RWPE2 (cell line): ENCODE measurements around the gene PRKCE.

Source experiments
- ATAC-seq: fragments of 200-7000 bp; cut with Tn5 transposase; 3 replicates; pipeline ENCODE4 v1.9.1; 2021; ENCODE audit warnings: low read depth
- DNase-seq: peaks from one replicate; pipeline ENCODE4 v3.0.0-alpha.2; 2020; ENCODE audit warnings: low spot score
- H3K27ac ChIP-seq: fragments of 450-650 bp; 2 replicates; pipeline ENCODE4 v1.5.1; 2017; ENCODE audit warnings: mild to moderate bottlenecking; ENCODE audit not compliant: poor library complexity, severe bottlenecking
- H3K27me3 ChIP-seq: fragments of 250-450 bp; sonication (Bioruptor Pico); 2 replicates; pipeline ENCODE4 v1.5.1; 2021; ENCODE audit warnings: mild to moderate bottlenecking, moderate library complexity; ENCODE audit not compliant: insufficient read depth, poor library complexity, severe bottlenecking
- H3K36me3 ChIP-seq: fragments of 250-450 bp; sonication (Bioruptor Pico); 2 replicates; pipeline ENCODE4 v1.5.1; 2020; ENCODE audit warnings: low read depth, mild to moderate bottlenecking, moderate library complexity
- H3K4me1 ChIP-seq: fragments of 250-450 bp; sonication (Bioruptor Pico); 2 replicates; pipeline ENCODE4 v1.5.1; 2021; ENCODE audit warnings: mild to moderate bottlenecking, moderate library complexity; ENCODE audit not compliant: insufficient read depth, poor library complexity, severe bottlenecking
- H3K4me3 ChIP-seq: fragments of 250-450 bp; sonication (Bioruptor Pico); 2 replicates; pipeline ENCODE4 v1.5.1; 2021; ENCODE audit warnings: mild to moderate bottlenecking, moderate library complexity; ENCODE audit not compliant: severe bottlenecking
- H3K9me3 ChIP-seq: fragments of 250-450 bp; sonication (Bioruptor Pico); 2 replicates; pipeline ENCODE4 v1.5.1; 2021; ENCODE audit warnings: mild to moderate bottlenecking, moderate library complexity; ENCODE audit not compliant: severe bottlenecking
- TF ChIP-seq, protein P1 (sequence below): fragments of 450-650 bp; IDR thresholded peaks from one replicate; pipeline ENCODE4 v1.5.1; 2017; ENCODE audit warnings: mild to moderate bottlenecking, moderate library complexity; ENCODE audit not compliant: poor library complexity, severe bottlenecking

The PRKCE gene

DNA sequence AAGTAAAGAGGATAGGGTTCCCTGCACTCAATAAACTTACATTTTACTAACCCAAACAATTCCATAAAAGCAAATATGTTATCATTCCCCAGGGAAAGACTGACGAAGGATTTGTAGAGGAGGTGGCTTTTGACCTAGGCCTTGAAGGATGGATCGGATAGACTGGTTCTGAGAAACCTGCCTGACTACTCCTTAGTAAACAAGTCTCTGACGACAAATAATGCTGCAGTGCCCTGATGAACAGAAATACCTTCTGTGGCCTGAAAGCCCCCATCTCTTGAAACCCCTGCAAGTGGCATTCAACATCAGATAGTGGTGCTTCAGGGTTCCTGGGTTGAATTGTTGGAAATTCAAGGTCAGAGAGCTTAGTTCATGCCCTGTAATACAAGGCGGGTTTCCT, 19.2 kb downstream of the PRKCE start:
- TF ChIP-seq, protein P1, sequence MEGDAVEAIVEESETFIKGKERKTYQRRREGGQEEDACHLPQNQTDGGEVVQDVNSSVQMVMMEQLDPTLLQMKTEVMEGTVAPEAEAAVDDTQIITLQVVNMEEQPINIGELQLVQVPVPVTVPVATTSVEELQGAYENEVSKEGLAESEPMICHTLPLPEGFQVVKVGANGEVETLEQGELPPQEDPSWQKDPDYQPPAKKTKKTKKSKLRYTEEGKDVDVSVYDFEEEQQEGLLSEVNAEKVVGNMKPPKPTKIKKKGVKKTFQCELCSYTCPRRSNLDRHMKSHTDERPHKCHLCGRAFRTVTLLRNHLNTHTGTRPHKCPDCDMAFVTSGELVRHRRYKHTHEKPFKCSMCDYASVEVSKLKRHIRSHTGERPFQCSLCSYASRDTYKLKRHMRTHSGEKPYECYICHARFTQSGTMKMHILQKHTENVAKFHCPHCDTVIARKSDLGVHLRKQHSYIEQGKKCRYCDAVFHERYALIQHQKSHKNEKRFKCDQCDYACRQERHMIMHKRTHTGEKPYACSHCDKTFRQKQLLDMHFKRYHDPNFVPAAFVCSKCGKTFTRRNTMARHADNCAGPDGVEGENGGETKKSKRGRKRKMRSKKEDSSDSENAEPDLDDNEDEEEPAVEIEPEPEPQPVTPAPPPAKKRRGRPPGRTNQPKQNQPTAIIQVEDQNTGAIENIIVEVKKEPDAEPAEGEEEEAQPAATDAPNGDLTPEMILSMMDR = no peak
- no peak for DNase-seq
- Histone ChIP-seq H3K27me3 (no peaks in the 10 kb centered on the region), H3K4me3 (no peak overlapping the region), H3K36me3 (no peaks in the 10 kb centered on the region), H3K4me1 (peaks cover 14% of the 10 kb centered on the region), H3K9me3 (no peaks in the 10 kb centered on the region), H3K27ac (no peak overlapping the region)
- ATAC-seq = no peak

DNA sequence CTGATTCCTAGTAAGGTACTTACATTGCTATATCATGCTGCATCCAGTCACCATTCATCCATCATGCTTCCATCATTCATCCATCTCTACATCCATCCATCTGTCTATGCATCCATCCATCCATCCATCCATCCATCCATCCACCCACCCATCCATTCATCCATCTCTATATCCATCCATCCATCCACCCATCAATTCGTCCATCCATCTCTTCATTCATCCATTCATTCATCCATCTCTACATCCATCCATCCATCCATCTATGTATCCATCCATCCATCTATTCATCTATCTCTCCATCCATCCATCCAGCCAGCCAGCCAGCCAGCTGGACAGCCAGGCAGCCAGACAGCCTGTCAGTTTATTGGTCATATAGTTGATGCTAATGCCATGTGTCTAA, 20.7 kb downstream of the PRKCE start:
- H3K4me3 ChIP-seq = no peak overlapping the region
- TF ChIP-seq, protein P1 = no peak
- no peaks in the 10 kb centered on the region for H3K36me3 ChIP-seq

GRCh38 chr2:45674035-45674816, 22.8 kb downstream of the PRKCE start:
- no peak overlapping the region for H3K4me3 ChIP-seq
- TF ChIP-seq, protein P1 = no peak
- peak overlapping the region; percentile 69 for H3K27ac ChIP-seq
- ATAC-seq (0 out of 3 replicates have a peak, but pooled peaks have one; percentile 24), DNase-seq (no peak)
- H3K4me1 ChIP-seq = peaks cover 22% of the 10 kb centered on the region
- H3K9me3 ChIP-seq = no peaks in the 10 kb centered on the region
- H3K36me3 ChIP-seq = no peaks in the 10 kb centered on the region
- H3K27me3 ChIP-seq = no peaks in the 10 kb centered on the region

More for the DNA sequence above, 20.7 kb downstream of the PRKCE start:
- H3K27me3 ChIP-seq = no peaks in the 10 kb centered on the region
- no peak overlapping the region for H3K27ac ChIP-seq
- H3K9me3 ChIP-seq = no peaks in the 10 kb centered on the region
- ATAC-seq (no peak), DNase-seq (no peak)
- H3K4me1 ChIP-seq = peaks cover 22% of the 10 kb centered on the region

- Histone ChIP-seq H3K9me3 (no peaks in the 10 kb centered on the region), H3K27ac (peak overlapping the region; percentile 69), H3K36me3 (no peaks in the 10 kb centered on the region), H3K27me3 (no peaks in the 10 kb centered on the region), H3K4me1 (peaks cover 22% of the 10 kb centered on the region), H3K4me3 (no peak overlapping the region)
- TF ChIP-seq, protein P1 = no peak
- DNase-seq (no peak), ATAC-seq (peak; percentile 88)
Observed at GRCh38 chr2:45675263-45675812, 23.9 kb downstream of the PRKCE start.

DNA sequence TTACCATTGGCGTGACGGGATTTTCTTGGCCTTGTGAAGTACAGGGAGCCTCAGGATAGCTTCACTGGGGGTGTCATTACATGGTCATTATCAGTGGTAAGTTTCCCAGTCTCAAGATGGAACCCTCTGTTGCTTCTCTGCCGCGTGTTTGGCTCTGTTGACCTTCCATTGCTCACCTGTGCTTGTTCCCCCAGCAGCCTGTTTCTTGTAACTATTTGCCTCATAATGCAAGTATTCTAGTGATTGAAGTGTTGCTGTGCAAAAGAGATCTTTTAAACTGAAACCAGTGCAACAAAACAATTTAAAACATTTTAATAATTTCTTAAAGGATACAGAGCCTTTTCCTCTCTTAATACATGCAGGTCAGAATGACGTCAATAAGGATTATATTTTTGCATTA, 24.6 kb downstream of the PRKCE start:
- H3K27ac ChIP-seq = peak overlapping the region; percentile 69
- TF ChIP-seq, protein P1 = no peak
- H3K36me3 ChIP-seq = no peaks in the 10 kb centered on the region
- H3K4me1 ChIP-seq = peaks cover 22% of the 10 kb centered on the region
- no peak for DNase-seq
- ATAC-seq = no peak
- no peak overlapping the region for H3K4me3 ChIP-seq
- H3K9me3 ChIP-seq = no peaks in the 10 kb centered on the region
- no peaks in the 10 kb centered on the region for H3K27me3 ChIP-seq
